Subcutaneous abdominal adipose tissue (tissue), 5 donors: ENCODE results near the gene CABYR.

ENCODE experiments used
- H3K27ac ChIP-seq: one replicate; pipeline ENCODE4 v1.7.0; 2013; ENCODE audit warnings: low read depth, mild to moderate bottlenecking, inconsistent platforms, low read length, moderate library complexity
- H3K27me3 ChIP-seq, 5 donors: one replicate each; pipeline ENCODE4 v1.7.0; 2013; ENCODE audit warnings: low read length in 5 of 5, inconsistent platforms in 1 of 5; ENCODE audit not compliant: control insufficient read depth in 5 of 5, insufficient read depth in 4 of 5
- H3K36me3 ChIP-seq, 5 donors: one replicate each; pipeline ENCODE4 v1.7.0; 2013; ENCODE audit warnings: low read length in 5 of 5; ENCODE audit not compliant: control insufficient read depth in 5 of 5, insufficient read depth in 5 of 5
- H3K4me1 ChIP-seq, 5 donors: one replicate each; pipeline ENCODE4 v1.7.0; 2013; ENCODE audit warnings: low read length in 5 of 5, mild to moderate bottlenecking in 3 of 5, moderate library complexity in 1 of 5; ENCODE audit not compliant: control insufficient read depth in 5 of 5, insufficient read depth in 5 of 5
- H3K4me3 ChIP-seq, 5 donors: one replicate each; pipeline ENCODE4 v1.7.0; 2013; ENCODE audit warnings: low read length in 5 of 5, low read depth in 1 of 5
- H3K9ac ChIP-seq, 5 donors: one replicate each; pipeline ENCODE4 v1.7.0; 2013; ENCODE audit warnings: low read length in 5 of 5, mild to moderate bottlenecking in 4 of 5, moderate library complexity in 3 of 5
- H3K9me3 ChIP-seq, 5 donors: one replicate each; pipeline ENCODE4 v1.7.0; 2013; ENCODE audit warnings: low read length in 5 of 5; ENCODE audit not compliant: control insufficient read depth in 5 of 5
- donor health status: healthy.
- donor health status: healthy.
- donor health status: healthy.
- donor health status: healthy.
- donor health status: healthy.

The CABYR gene

DNA sequence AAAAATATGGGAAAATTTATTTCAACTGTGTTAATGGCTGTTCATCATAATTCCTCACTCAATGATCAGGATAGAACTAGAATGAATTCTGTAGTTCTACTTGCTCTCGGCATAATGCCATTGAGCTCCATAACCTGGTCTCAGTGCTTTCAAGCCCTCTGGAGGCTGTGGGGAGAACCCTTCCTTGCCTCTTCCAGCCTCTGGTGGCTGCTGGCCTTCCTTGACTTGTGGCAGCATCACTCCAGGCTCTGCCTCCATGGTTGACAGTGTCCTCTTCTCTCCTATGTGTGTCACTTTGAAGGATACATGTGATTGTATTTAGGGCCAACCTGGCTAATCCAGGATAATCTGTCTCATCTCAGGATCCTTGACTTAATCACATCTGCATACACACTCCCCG, 26.9 kb upstream of the CABYR start:
- Histone ChIP-seq H3K4me1 (peaks cover 0 to 7% (median 0%) of the 10 kb centered on the region in 5 donors), H3K27ac (no peak overlapping the region), H3K27me3 (no peaks in the 10 kb centered on the region), H3K4me3 (no peak overlapping the region), H3K36me3 (peaks cover 6 to 23% (median 8%) of the 10 kb centered on the region in 5 donors), H3K9ac (no peak overlapping the region), H3K9me3 (no peaks in the 10 kb centered on the region)

DNA sequence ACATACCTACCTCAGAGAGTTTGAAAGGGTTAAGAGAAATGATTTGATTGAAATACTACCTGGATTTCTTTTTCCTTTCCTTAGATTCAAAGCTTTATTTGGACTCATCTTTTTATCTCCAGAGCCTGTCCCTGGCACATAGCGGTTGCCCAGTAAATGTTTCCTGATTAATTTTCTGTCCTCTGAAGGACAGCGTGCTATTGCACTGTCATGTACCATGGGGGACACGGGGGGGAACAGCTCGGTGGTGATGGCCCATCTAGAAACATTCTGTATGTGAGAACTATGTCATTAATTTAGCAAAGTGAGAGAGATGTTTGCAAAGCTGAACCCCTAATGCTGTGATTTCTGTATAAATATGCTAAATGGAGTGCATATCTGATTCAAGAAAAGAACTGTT, 26.4 kb upstream of the CABYR start:
- Histone ChIP-seq H3K27ac (no peak overlapping the region), H3K36me3 (peaks cover 8 to 26% (median 9%) of the 10 kb centered on the region in 5 donors), H3K9ac (no peak overlapping the region), H3K4me1 (peaks cover 0 to 7% (median 0%) of the 10 kb centered on the region in 5 donors), H3K9me3 (no peaks in the 10 kb centered on the region), H3K4me3 (no peak overlapping the region), H3K27me3 (no peaks in the 10 kb centered on the region)

DNA sequence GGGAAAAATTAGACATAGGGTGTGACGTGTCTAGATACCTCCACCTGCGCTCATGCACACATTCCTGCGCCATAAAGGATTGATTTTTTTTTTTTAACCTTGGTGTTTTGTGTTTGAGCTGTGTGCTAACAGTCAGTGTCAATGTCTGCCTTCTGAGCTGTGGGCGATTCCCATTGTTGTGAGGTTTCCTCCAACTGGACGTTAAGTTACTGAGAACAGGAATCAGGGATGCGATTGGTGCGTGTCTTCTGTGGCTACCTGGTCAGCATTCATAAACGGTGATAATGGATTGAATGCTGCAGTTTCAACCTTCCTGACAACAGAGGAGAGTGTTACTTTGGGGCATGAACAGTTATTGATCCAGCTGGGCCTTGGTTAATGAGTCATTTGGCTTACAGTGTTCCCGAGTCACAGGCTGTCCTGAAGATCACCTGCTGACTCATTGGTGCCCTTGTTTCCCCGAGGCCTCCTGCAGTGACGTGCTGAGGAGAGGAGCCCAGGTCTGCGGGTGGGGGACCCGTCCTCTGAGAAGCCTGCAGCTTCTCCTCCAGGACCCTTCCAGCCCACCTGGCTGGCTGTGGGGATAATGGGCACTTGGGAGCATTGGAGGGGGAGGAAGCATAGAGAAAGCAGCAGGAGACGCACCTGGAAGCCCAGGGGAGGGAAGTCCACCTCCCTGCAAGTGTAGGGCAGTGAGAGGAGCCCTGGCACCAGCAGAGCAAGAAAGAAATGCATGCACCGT, 25.8 kb upstream of the CABYR start:
- Histone ChIP-seq H3K36me3 (peaks cover 8 to 24% (median 11%) of the 10 kb centered on the region in 5 donors), H3K9me3 (no peaks in the 10 kb centered on the region), H3K27ac (no peak overlapping the region), H3K27me3 (no peaks in the 10 kb centered on the region), H3K9ac (no peak overlapping the region), H3K4me1 (peaks cover 0 to 7% (median 0%) of the 10 kb centered on the region in 5 donors), H3K4me3 (no peak overlapping the region)

DNA sequence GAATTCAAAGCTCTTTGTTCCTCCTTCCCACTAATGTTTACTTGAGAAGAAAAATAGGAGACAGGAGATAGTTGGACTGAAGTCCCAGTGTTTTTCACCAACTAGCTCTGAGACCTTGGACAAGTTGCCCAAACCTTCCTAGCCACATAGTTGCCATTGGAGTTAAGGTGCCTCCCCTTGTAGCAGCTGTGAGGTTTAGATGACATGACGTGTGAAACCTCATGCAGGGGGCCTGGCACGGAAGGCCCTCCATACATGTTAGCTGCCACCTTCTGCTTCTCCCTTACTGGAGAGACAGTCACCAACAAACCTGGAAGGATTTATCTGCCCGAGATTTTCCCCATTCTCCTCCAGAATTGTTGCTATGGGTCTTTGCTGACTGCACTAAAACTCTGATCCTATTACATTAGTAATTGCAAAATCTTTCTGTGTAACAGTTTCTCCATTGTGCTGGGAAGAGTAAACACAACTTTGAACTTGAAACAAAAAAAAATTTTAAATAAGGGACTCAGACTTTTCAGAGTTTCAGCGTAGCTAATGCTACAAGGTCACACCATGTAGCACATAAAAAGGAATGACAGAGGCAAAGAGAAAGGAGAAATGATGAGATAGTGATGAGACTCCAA, 23.8 kb upstream of the CABYR start:
- Histone ChIP-seq H3K36me3 (peaks cover 8 to 27% (median 13%) of the 10 kb centered on the region in 5 donors), H3K27me3 (no peaks in the 10 kb centered on the region), H3K4me1 (peaks cover 0 to 7% (median 0%) of the 10 kb centered on the region in 5 donors), H3K27ac (no peak overlapping the region), H3K9me3 (no peaks in the 10 kb centered on the region), H3K9ac (no peak overlapping the region), H3K4me3 (no peak overlapping the region)

DNA sequence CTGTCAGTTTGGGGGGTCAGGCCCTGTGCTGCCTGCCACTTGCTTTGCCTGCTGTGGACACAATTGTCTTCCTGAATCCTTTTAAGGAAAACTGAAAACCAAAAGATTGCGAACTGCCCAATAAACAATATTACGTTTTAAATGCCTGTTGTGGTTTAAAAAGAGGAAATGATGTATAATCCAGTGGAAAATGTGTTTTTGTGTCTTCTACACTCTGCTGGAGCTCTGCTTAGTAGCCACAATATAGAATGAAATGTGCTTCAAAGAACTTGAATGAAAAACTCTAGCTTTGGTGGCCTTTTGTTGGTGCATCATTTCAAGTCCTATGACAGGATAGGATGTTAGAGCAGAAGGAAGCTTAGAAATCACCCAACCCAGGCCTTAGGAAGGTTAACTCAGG, 23.2 kb upstream of the CABYR start:
- H3K9ac ChIP-seq: no peak overlapping the region
- peaks cover 11 to 33% (median 16%) of the 10 kb centered on the region in 5 donors for H3K36me3 ChIP-seq

DNA sequence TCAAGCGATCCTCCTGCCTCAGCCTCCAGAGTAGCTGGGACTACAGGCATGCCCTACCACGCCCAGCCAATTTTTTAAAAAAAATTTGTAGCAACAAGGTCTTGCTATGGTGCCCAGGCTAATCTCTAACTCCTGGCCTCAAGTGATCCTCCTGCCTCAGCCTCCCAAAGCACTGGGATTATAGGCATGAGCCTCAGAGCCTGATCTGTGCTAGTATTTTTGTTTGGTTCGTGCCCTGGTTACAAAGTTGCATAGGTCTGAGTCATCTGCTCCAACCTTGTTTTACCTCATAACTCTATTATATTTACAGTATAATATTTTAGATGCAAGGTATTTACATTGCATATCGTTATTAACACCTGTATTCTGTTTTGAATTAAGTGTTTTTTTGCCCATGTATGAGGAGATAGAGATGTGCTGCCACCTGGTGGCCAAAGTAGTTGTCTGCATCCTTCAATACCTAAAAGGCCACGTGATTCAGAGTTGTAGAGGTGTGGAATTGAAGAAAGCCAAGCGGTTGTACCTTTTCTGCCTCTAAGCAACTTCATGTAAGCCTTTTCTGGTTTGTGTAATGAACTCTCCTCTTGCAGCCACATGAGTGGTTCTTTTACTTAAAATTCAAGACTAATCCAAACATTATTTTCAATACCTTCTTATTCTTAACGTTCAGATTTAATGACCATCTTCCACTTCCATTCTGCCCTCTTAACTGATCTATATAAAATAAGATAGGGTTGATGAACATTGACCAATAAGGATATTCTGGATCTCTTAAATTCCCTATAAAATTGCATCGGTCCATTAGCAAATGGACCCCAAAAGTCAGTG, 19.9 kb upstream of the CABYR start:
- Histone ChIP-seq H3K36me3 (peaks cover 16 to 35% (median 22%) of the 10 kb centered on the region in 5 donors), H3K9ac (no peak overlapping the region), H3K27ac (no peak overlapping the region), H3K27me3 (no peaks in the 10 kb centered on the region), H3K4me1 (peaks cover 0 to 7% (median 0%) of the 10 kb centered on the region in 5 donors), H3K9me3 (no peaks in the 10 kb centered on the region), H3K4me3 (no peak overlapping the region)

More for the DNA sequence above, 23.2 kb upstream of the CABYR start:
- H3K4me3 ChIP-seq: no peak overlapping the region
- H3K4me1 ChIP-seq: peaks cover 0 to 7% (median 0%) of the 10 kb centered on the region in 5 donors
- H3K27ac ChIP-seq: no peak overlapping the region
- H3K27me3 ChIP-seq: no peaks in the 10 kb centered on the region
- H3K9me3 ChIP-seq: no peaks in the 10 kb centered on the region

DNA sequence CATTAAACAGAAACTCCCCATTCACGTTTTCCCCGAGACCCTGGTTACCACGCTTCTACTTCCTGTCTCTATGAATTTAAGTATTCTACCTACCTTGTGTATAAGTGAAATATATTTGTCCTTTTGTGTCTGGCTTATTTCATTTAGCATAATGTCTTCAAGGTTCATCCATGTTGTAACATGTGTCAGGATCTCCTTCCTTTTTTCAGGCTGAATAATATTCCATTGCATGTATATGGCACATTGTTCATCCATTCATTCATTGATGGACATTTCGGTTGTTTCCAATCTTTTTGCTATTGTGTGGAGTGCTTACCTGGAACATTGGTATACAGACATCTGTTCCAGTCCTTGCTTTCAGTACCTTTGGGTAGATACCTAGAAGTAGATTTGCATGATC, 18.2 kb upstream of the CABYR start:
- Histone ChIP-seq H3K4me3 (no peak overlapping the region), H3K4me1 (peaks cover 0 to under 1% (median 0%) of the 10 kb centered on the region in 5 donors), H3K27me3 (no peaks in the 10 kb centered on the region), H3K36me3 (peaks cover 13 to 35% (median 20%) of the 10 kb centered on the region in 5 donors), H3K9me3 (no peaks in the 10 kb centered on the region), H3K27ac (no peak overlapping the region), H3K9ac (no peak overlapping the region)

DNA sequence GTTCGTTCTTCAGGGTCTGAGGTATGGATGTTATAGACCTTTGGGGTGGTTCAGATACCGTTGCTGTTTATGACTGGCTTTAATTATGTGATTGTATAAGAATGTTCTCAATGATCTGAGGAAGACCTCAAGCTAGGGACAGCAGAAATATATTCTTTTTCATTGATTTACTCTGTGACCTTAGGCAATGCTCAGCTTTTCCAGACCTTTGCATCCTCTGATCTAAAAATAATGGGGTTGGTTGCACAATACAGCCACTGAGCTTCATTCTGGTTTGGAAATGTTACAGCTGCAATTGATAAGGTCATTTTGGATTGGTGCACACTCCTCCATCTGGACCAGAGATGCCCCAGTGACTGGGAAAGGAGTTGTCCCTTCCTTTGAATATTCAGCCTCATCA, 17.2 kb upstream of the CABYR start:
- no peak overlapping the region for H3K4me3 ChIP-seq
- no peaks in the 10 kb centered on the region for H3K9me3 ChIP-seq
- H3K9ac ChIP-seq: no peak overlapping the region
- H3K27ac ChIP-seq: no peak overlapping the region
- peaks cover 13 to 38% (median 20%) of the 10 kb centered on the region in 5 donors for H3K36me3 ChIP-seq
- H3K4me1 ChIP-seq: peaks cover 0 to 10% (median 4%) of the 10 kb centered on the region in 5 donors
- no peaks in the 10 kb centered on the region for H3K27me3 ChIP-seq

DNA sequence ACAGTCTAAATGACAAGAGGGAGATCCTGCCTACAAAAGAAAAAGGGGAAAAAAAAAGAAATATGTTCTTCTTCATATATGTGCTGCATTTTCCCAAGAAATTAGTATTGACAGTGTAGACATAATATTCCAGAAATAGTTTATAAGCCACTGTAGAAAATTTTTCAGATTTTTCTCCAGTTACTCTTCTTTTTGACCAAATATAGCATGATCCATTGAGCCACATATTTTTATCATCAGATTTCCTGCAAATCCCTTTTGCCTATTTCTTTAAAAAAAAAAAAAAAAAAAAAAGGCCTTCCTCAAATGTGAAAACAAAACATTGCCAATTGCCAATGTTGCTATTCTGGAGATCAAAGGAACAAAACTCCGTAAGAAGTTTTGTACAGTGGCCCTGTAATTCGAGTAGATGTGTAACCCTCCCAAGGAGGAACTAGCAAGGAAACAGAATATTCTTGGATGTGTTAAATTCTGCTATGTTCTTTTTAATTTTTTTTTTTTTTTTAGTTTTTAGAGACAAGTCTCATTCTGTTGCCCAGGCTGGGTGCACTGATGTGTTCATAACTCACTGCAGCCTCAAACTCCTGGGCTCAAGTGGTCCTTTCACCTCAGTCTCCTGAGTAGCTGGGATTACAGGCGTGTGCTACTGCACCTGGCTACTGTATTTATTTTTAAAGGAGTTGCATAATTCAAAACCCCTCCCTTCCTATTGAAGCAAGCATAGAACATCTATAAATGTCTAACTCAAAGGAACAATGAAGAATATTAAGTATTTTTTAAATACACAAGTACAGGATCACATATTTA, 12.5 kb upstream of the CABYR start:
- Histone ChIP-seq H3K27me3 (no peaks in the 10 kb centered on the region), H3K4me3 (no peak overlapping the region), H3K9me3 (no peaks in the 10 kb centered on the region), H3K27ac (no peak overlapping the region), H3K36me3 (peaks cover 22 to 34% (median 30%) of the 10 kb centered on the region in 5 donors), H3K4me1 (peaks cover 0 to 12% (median 5%) of the 10 kb centered on the region in 5 donors), H3K9ac (no peak overlapping the region)
